IPS-18a (cell line): ENCODE data around the gene TNXB.
"Not testable (repeated sequence)": the region's sequence is repeated elsewhere in the genome, so short reads cannot be mapped to it uniquely, and the experiment has no call there.

ENCODE experiments used
- H3K27ac ChIP-seq: one replicate; pipeline ENCODE4 v1.5.1; 2013; ENCODE audit warnings: low read length
- H3K27me3 ChIP-seq: one replicate; pipeline ENCODE4 v1.6.1; 2013; ENCODE audit warnings: mild to moderate bottlenecking, low read length; ENCODE audit not compliant: control insufficient read depth, insufficient read depth
- H3K36me3 ChIP-seq: one replicate; pipeline ENCODE4 v1.6.1; 2013; ENCODE audit warnings: low read depth, low read length; ENCODE audit not compliant: control insufficient read depth
- H3K4me1 ChIP-seq: one replicate; pipeline ENCODE4 v1.6.1; 2013; ENCODE audit warnings: low read depth, low read length; ENCODE audit not compliant: control insufficient read depth
- H3K4me3 ChIP-seq: one replicate; pipeline ENCODE4 v1.5.1; 2013; ENCODE audit warnings: low read length
- H3K9ac ChIP-seq: one replicate; pipeline ENCODE4 v1.6.1; 2013; ENCODE audit warnings: mild to moderate bottlenecking, low read length, moderate library complexity
- H3K9me3 ChIP-seq: one replicate; pipeline ENCODE4 v1.6.1; 2013; ENCODE audit warnings: low read depth, low read length; ENCODE audit not compliant: control insufficient read depth

The TNXB gene

DNA sequence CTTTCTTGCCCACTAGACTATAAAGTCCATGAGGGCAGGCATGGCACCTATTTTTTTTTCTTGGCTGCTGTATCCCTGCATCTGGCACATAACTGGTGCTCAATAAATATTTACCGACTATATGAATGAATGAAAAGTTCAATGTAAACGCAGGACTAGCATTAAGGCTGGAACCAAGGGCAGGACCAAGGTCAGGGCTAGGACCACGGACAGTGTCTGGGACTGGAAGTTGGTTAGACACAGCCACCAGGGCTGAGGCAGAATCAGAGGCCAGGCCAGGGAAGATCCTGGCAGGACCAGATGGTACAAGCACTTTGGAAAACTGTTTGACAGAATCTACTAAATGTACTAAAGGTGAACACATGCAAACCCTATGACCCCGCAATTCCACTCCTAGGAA lies 3.7 kb downstream of the TNXB start:
- H3K9me3 ChIP-seq: no peaks in the 10 kb centered on the region
- no peaks in the 10 kb centered on the region for H3K36me3 ChIP-seq

DNA sequence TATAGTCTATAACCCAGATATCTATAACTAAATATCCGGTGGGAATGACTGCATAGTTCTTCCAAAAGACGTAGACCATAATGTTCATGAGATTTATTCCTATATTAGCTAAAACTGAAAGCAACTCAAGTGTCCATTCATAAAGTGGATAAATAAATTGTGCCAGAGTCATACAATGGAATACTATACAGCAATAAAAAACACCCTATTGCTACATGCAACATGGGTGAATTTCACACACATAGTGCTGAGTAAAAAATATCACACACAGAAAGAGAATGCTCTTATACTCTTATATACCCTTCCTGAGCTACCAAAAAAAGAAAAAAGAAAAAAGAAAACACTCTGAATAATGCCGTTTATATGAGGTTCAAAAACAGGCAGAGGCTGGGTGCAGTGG lies 6.9 kb downstream of the TNXB start:
- no peaks in the 10 kb centered on the region for H3K9me3 ChIP-seq
- H3K27me3 ChIP-seq: peaks cover 5% of the 10 kb centered on the region
- H3K9ac ChIP-seq: no peak overlapping the region
- H3K4me1 ChIP-seq: no peaks in the 10 kb centered on the region
- no peak overlapping the region for H3K27ac ChIP-seq
- H3K36me3 ChIP-seq: no peaks in the 10 kb centered on the region
- no peak overlapping the region for H3K4me3 ChIP-seq

More for the DNA sequence above, 3.7 kb downstream of the TNXB start:
- no peaks in the 10 kb centered on the region for H3K4me1 ChIP-seq
- peaks cover 19% of the 10 kb centered on the region for H3K27me3 ChIP-seq
- H3K9ac ChIP-seq: no peak overlapping the region
- no peak overlapping the region for H3K4me3 ChIP-seq
- H3K27ac ChIP-seq: no peak overlapping the region

DNA sequence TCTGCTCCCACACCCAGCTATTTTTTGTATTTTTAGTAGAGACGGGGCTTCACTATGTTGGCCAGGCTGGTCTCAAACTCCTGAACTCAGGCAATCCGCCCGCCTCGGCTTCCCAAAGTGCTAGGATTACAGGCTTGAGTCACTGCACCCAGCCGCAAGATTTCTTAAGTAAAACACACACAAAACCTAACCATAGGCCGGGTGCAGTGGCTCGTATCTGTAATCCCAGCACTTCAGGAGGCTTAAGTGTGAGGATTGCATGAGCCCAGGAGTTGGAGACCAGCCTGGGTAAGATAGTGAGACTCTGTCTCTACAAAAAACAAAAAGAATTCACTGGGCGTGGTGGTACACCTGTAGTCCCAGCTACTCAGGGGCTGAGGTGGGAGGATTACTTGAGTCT lies 8.9 kb downstream of the TNXB start:
- H3K27me3 ChIP-seq, H3K27ac ChIP-seq, H3K9ac ChIP-seq, H3K36me3 ChIP-seq, H3K4me1 ChIP-seq, H3K4me3 ChIP-seq, H3K9me3 ChIP-seq: not testable (repeated sequence)

- Histone ChIP-seq H3K9me3 (no peaks in the 10 kb centered on the region), H3K27ac (no peak overlapping the region), H3K27me3 (no peaks in the 10 kb centered on the region), H3K36me3 (no peaks in the 10 kb centered on the region), H3K4me1 (no peaks in the 10 kb centered on the region), H3K4me3 (no peak overlapping the region), H3K9ac (no peak overlapping the region)
Measured at GRCh38 chr6:32097364-32097763, 11.8 kb downstream of the TNXB start.

- H3K27ac ChIP-seq: no peak overlapping the region
- no peaks in the 10 kb centered on the region for H3K4me1 ChIP-seq
- H3K9ac ChIP-seq: no peak overlapping the region
- H3K36me3 ChIP-seq: no peaks in the 10 kb centered on the region
- no peak overlapping the region for H3K4me3 ChIP-seq
- H3K9me3 ChIP-seq: no peaks in the 10 kb centered on the region
- H3K27me3 ChIP-seq: no peaks in the 10 kb centered on the region
Measured at GRCh38 chr6:32096394-32097258, 12.5 kb downstream of the TNXB start.

- Histone ChIP-seq H3K4me3 (no peak overlapping the region), H3K27ac (no peak overlapping the region), H3K9me3 (no peaks in the 10 kb centered on the region), H3K27me3 (no peaks in the 10 kb centered on the region), H3K36me3 (no peaks in the 10 kb centered on the region), H3K4me1 (no peaks in the 10 kb centered on the region), H3K9ac (no peak overlapping the region)
Measured at GRCh38 chr6:32096087-32096393, 13.1 kb downstream of the TNXB start.

DNA sequence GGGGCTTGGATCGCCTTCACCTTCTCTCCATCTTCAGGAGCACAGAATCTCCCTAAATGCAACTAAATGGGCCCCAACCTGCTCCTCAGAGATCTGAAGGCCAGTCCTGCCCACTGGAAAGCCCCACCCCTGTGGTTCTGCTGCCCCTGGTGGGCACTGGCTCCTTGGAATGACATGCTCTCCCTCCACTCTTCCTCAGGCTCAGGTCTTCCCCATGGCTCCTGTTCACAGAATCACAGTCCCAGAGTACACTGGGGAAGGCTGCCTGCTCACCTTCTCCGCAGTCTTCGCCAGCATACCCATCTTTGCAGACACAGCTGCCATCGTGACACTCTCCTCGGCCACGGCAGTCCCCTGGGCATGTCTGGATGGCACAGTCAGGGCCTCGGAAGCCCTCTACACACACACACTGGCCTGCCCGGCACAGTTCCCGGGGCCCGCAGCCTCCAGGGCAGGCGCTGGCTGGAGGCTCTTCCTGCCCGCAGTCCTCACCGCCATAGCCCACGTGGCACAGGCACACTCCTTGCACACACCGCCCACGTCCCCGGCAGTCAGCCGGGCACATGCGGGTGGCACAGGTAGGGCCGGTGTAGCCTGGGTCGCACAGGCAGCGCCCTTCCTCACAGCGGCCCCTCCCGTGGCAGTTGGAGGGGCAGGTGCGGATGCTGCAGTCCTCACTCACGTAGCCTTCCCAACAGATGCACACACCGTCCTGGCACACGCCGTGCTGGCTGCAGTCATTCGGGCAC lies 13.6 kb downstream of the TNXB start:
- H3K9ac ChIP-seq: no peak overlapping the region
- no peaks in the 10 kb centered on the region for H3K36me3 ChIP-seq
- H3K27ac ChIP-seq: no peak overlapping the region
- no peaks in the 10 kb centered on the region for H3K27me3 ChIP-seq
- no peaks in the 10 kb centered on the region for H3K4me1 ChIP-seq
- no peak overlapping the region for H3K4me3 ChIP-seq
- H3K9me3 ChIP-seq: no peaks in the 10 kb centered on the region

- no peak overlapping the region for H3K4me3 ChIP-seq
- no peaks in the 10 kb centered on the region for H3K36me3 ChIP-seq
- H3K27ac ChIP-seq: no peak overlapping the region
- H3K4me1 ChIP-seq: no peaks in the 10 kb centered on the region
- no peaks in the 10 kb centered on the region for H3K9me3 ChIP-seq
- no peaks in the 10 kb centered on the region for H3K27me3 ChIP-seq
- no peak overlapping the region for H3K9ac ChIP-seq
Measured at GRCh38 chr6:32092760-32093497, 16.2 kb downstream of the TNXB start.

- H3K9me3 ChIP-seq: no peaks in the 10 kb centered on the region
- peaks cover 10% of the 10 kb centered on the region for H3K27me3 ChIP-seq
- no peaks in the 10 kb centered on the region for H3K36me3 ChIP-seq
- H3K27ac ChIP-seq: no peak overlapping the region
- no peak overlapping the region for H3K9ac ChIP-seq
- H3K4me3 ChIP-seq: no peak overlapping the region
- H3K4me1 ChIP-seq: no peaks in the 10 kb centered on the region
Measured at GRCh38 chr6:32089082-32089828, 19.9 kb downstream of the TNXB start.

DNA sequence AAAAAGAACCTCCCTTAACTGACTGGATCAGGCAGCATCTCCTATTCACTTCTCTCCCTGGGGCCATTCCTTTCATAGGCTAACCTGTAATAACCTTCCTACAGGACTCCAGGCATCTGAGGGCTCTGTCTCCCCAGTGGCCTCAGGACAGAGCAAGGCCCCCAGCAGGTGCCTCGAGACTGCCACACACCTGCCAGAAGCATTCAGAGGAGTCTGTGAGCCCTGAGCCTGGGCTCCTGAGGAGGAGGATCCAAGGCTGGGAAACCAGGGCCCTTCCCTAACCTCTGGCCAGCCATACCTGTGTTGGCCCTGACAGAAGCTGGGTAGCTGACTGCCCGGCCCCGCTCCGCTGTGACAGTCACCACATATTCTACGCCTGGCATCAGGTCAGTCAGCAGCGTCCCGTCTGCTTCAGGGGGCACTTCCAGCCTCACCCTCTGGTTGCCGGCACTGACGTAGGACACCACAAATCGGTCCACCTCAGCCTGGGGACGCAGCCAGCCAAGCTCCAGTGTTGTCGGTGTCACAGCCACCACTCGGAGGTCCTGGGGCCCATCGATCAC lies 20.6 kb downstream of the TNXB start:
- Histone ChIP-seq H3K36me3 (no peaks in the 10 kb centered on the region), H3K4me1 (no peaks in the 10 kb centered on the region), H3K4me3 (peak overlapping the region; percentile 28), H3K9ac (no peak overlapping the region), H3K9me3 (no peaks in the 10 kb centered on the region), H3K27ac (no peak overlapping the region), H3K27me3 (peaks cover 10% of the 10 kb centered on the region)
